Left colon (tissue), 2 donors: ENCODE results near the gene METTL4. TPM values are rescaled to one million over a fixed set of nuclear protein-coding genes. Genes with fewer than 3 reads are reported as not detected.
A peak's percentile ranks its signal among the peaks of the same experiment; 100 is the strongest.
"Not testable (repeated sequence)": the region's sequence is repeated elsewhere in the genome, so short reads cannot be mapped to it uniquely, and the experiment has no call there.

Source experiments
- ATAC-seq: fragments of 200-7000 bp; cut with Tn5 transposase; one replicate; pipeline ENCODE4 v1.9.1; 2020; ENCODE audit warnings: mild to moderate bottlenecking, moderate library complexity
- DNase-seq, 2 donors: peaks; one replicate each; pipeline ENCODE4 v3.0.0-alpha.2; 2020
- intact Hi-C, 2 donors: fragments of 100-400 bp; cut with DNase I in 1 of 2; cut with micrococcal nuclease in 1 of 2; formaldehyde crosslinking; loops; one replicate each; pipeline versions ENCODE4 v1.11.2 to v1.14.0; 2022; cut with DNase I, micrococcal nuclease
- total RNA-seq, 2 donors: library from RNA; stranded (reverse); fragmentation: NEBNext Ultra II Directional; extraction: Animal tissue kit (Norgen Biotek cat#: 25700); gene quantifications; one replicate each; pipeline ENCODE4 v1.2.1, GENCODE V29; 2021
- donor health status: DM: no; HTN: no; CAD: no.
- donor health status: DM: yes; HTN: yes; CAD: no.

Gene METTL4
- total RNA-seq, 2 donors from 2014 or later, result 9.1 to 11.4 TPM

- ATAC-seq, result no peak
- intact Hi-C loops, result loop anchor here in 1 of 2 donors (10.0 kb wide), 1 partner anchor 85 kb away; the partner anchor contains the start of gene SMCHD1
- no peak for DNase-seq
These were observed 1.7 kb downstream of the METTL4 start for GRCh38 chr18:2569338-2570207.

DNA sequence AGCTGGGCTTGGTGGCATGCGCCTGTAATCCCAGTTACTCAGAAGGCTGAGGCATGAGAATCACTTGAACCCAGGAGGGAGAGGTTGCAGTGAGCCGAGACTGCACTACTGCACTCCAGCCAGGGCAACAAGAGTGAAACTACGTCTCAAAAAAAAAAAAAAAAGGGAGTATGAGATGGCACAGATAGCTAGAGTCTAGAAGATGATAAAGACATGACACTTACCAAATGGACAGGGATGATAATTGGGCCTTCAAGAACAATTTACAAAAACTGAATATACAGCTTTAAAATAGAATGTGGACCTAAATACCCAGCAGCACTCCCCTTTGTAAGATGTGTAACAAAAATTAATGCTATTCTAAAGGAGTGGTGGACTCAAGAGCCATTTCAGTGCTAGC, 2.7 kb downstream of the METTL4 start:
- no peak for ATAC-seq
- intact Hi-C loops, result no loop called here
- DNase-seq, result no peak

DNA sequence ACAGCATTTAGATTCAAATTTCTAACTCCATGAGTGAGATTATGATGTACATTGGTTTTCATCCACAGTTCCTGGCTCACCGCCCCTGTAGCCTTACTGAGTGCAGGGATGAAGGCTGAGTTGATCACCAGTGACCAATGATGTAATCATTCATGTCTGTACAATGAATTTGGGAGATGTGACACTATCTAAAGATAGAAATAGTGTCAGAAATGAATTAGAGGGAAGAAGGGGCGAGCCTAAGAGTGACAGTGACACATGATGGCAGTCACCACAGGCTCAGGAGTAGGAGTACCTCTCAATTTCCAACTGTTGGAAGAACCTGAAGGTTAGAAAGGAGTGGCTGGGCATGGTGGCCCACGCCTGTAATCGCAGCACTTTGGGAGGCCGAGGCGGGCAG, 3.2 kb downstream of the METTL4 start:
- intact Hi-C loops, result no loop called here
- no peak for ATAC-seq
- DNase-seq, result no peak

DNA sequence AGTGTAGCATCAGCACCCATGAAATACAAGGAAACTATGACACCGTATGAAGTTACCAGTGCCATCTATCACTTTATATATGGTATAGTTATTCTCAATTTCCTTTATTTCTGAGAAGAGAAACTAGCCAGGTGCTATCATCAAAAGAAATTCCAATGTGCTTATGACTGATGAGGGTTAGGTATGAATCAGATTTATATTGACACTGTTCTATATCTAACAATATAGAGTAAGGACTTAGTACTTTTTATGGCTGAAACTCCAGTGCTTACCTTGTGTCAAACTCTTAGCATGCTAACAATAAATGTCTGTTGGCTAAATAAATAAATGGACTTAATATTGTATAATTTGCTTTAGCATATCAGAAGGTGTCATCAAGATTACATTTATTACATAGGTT, 6.9 kb downstream of the METTL4 start:
- intact Hi-C loops, result no loop called here
- no peak for DNase-seq
- peak; percentile 97 for ATAC-seq

- ATAC-seq (no peak), DNase-seq (no peak)
- intact Hi-C loops, result no loop called here
These were observed 12.1 kb downstream of the METTL4 start for GRCh38 chr18:2559249-2559648.

DNA sequence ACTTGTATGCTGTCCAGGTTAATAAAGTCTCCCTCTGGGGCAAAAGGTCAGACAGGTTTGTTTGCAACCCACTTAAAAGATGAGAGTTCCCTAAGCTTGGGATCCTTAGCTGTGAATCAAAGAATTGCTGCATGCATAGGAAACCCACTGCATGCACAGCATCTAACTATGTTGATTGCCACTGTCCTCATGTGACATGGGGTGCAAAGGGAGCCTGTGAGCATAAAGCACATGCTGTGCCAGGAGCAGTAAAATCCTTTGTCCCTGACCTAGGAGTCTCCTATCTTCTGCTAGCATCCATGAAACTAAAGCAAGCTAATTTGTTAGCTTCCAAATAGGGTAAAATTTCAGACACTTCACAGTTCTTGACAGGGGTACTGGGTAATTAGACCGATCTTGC, 13.8 kb downstream of the METTL4 start:
- ATAC-seq, result no peak
- intact Hi-C loops, result no loop called here

DNA sequence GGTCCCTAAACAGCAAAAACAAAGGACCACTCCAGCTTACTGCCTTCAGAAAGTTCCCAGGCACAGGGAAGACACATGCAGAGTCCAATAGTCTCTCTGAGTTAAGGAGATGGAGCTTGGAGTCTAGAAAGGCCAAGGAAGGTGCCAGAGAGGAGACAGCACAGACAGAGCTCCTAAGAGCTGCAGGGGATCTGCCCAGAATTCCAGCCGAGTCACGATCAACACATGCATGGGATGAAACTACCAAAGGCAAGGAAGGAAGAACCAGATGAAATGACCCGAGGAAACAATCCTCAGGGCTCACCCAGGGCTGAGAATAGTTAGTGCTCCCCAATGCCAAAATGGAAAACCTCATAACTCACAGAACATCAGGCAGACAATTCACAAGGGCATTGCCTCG, 15.4 kb downstream of the METTL4 start:
- intact Hi-C loops, result no loop called here
- DNase-seq, result no peak
- no peak for ATAC-seq

More for the DNA sequence above, 13.8 kb downstream of the METTL4 start:
- no peak for DNase-seq

DNA sequence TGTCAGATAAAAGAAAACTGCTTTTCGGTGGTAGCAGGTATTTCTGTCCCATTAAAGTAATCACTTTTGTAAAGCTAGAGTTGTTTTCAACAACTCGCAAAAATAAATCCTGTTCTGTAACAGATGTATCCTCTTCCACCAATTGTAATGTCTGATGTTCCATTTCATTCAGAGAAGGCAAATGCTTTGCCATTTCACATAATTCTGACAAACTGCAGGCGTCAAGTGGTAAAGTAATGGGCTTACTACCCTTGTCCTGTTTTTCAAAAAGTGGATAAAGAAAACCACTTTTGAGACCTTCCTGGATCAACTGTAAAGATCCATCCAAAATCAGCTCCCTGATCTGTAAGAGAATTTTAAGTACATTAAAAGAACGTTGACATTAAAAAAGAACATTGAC, 16.6 kb downstream of the METTL4 start:
- ATAC-seq (no peak), DNase-seq (no peak)
- intact Hi-C loops, result no loop called here

- intact Hi-C loops, result no loop called here
- ATAC-seq, result no peak
- no peak for DNase-seq
These were observed 19.9 kb downstream of the METTL4 start for GRCh38 chr18:2551425-2551824.

GRCh38 chr18:2549462-2549861, 21.8 kb downstream of the METTL4 start:
- no peak for ATAC-seq
- intact Hi-C loops, result loop anchor here in 1 of 2 donors (10.0 kb wide), 1 partner anchor 195 kb away; no protein-coding TSS in a partner anchor
- DNase-seq, result no peak

DNA sequence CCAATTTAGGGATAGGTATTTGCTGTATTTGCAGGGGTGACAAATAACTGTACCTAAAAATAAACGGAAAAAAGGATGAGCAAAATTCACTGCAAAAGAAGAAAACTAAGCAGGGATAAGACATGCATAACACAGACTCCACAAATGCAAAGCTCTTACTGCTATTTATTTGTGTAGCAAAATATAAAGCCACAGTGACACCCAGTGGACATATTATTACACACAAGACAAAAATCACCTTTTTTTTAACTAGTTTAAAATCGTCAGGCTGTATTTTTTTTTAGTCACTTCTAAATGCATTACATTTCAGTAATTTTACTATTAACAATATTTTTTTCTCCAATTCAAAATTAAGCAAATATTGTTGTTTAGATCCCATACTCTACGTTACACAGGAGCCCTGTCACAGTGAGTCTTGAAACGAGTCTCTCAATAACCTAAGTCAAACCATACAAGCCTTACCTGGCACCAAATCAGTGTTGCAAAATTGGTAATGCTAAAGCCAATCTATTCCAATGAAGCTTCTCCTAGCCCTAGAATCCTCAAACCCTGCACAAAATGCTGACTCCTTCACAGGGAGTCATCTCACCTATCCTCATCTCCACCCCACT, 23.7 kb downstream of the METTL4 start:
- DNase-seq (no peak), ATAC-seq (peak; percentile 68)
- intact Hi-C loops, result loop anchor here in 1 of 2 donors (10.0 kb wide), 1 partner anchor 193 kb away; no protein-coding TSS in a partner anchor

- DNase-seq (no peak), ATAC-seq (no peak)
- intact Hi-C loops, result loop anchor here in 1 of 2 donors (10.0 kb wide), 1 partner anchor 190 kb away; no protein-coding TSS in a partner anchor
These were observed 26.1 kb downstream of the METTL4 start for GRCh38 chr18:2545155-2545554.

GRCh38 chr18:2541925-2542563, 29.3 kb downstream of the METTL4 start:
- intact Hi-C loops, result loop anchor here in 1 of 2 donors (10.0 kb wide), 1 partner anchor 187 kb away; no protein-coding TSS in a partner anchor
- peak; percentile 45 for ATAC-seq
- DNase-seq, result not testable (repeated sequence)

DNA sequence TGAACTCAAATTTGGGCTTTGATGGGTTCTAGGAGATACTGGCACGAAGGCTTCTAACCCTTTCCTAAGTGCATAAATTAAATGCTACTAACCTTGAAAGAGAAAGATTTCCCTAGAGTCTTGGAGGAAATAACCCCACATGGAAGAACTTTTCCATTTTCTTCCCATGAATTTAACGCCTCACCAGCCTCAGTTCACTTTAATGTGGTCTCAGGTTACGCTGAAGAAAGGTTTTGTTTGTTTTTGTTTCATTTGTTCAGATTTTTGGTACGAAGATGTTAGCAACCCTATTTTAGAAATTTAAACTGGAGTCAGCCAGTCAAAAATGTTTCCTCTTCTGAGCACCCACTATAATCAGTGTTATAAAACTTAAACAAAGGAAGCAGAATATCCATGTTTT, 30.7 kb downstream of the METTL4 start:
- DNase-seq (no peak), ATAC-seq (no peak)
- intact Hi-C loops, result loop anchor here in 1 of 2 donors (10.0 kb wide), 1 partner anchor 186 kb away; no protein-coding TSS in a partner anchor

- intact Hi-C loops, result no loop called here
- no peak for DNase-seq
- ATAC-seq, result peak; percentile 45
These were observed 32.5 kb downstream of the METTL4 start for GRCh38 chr18:2538844-2539243.

DNA sequence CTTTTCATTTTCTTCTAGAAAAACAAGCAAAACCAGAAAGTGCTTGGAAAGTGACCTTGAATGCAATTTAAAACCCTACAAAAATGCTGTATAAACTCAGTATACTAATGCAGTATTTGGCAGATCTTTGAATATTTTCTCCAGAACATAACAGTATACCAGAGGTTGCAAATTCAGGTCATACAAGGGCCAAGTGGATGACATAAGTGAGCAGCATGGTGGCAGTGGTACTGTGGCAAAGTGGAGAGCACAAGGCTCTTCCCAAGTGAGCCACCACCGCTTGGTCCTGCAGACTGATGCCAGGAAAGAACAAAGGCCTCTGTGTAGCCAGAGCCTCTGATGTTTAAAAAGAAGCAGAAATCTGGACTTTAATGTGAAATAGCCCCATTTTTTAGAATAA, 33.1 kb downstream of the METTL4 start:
- DNase-seq (no peak), ATAC-seq (no peak)
- intact Hi-C loops, result no loop called here

GRCh38 chr18:2537296-2537695, 34.0 kb downstream of the METTL4 start:
- ATAC-seq (no peak), DNase-seq (no peak)
- intact Hi-C loops, result no loop called here

DNA sequence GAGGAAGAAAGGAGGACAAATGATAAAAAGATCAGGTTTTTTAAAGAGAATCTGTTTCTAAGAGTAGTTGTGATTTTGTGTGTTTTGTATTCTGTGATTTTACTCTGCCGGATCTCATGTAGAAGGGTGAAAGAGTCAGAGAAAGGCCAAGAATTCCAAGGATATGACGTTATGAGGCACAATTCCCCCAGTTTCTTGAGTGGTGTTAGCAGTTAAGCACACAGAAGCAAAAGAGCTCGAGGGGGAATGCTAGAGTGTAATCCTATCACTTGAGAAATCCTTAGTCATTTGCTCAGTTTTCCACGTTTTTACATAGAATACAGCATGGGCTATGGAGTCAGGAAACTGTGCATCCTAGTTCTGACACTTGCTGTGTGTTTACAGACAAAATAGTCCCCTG, 34.8 kb downstream of the METTL4 start:
- intact Hi-C loops, result no loop called here
- DNase-seq, result no peak
- no peak for ATAC-seq

DNA sequence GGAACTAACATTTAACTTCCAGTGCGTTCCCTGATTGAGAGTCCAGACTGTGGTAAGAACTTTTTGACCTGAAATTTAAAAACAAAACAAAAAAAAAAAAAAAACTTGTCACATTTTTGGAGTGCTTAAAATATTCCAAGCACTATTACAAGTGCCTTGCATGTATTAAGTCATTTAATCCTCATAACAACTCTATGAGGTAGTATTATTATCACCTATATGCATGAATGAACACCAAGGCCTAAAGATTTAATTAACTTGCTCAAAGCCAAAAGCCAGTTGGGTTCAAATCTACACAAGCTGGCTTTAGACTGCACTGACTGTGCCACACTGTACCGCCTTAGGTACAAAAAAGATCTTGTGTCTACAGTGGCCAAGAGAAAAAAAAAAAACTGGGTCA, 35.2 kb downstream of the METTL4 start:
- ATAC-seq, result no peak
- intact Hi-C loops, result no loop called here
- DNase-seq, result no peak
